ENCODE results near the gene NT5C2. TPM values are rescaled to one million over a fixed set of nuclear protein-coding genes. Genes with fewer than 3 reads are reported as not detected.

The NT5C2 gene
- total RNA-seq, 4 donors from 2014 or later: 39.6 to 86.5 (median 50.7) TPM

DNA sequence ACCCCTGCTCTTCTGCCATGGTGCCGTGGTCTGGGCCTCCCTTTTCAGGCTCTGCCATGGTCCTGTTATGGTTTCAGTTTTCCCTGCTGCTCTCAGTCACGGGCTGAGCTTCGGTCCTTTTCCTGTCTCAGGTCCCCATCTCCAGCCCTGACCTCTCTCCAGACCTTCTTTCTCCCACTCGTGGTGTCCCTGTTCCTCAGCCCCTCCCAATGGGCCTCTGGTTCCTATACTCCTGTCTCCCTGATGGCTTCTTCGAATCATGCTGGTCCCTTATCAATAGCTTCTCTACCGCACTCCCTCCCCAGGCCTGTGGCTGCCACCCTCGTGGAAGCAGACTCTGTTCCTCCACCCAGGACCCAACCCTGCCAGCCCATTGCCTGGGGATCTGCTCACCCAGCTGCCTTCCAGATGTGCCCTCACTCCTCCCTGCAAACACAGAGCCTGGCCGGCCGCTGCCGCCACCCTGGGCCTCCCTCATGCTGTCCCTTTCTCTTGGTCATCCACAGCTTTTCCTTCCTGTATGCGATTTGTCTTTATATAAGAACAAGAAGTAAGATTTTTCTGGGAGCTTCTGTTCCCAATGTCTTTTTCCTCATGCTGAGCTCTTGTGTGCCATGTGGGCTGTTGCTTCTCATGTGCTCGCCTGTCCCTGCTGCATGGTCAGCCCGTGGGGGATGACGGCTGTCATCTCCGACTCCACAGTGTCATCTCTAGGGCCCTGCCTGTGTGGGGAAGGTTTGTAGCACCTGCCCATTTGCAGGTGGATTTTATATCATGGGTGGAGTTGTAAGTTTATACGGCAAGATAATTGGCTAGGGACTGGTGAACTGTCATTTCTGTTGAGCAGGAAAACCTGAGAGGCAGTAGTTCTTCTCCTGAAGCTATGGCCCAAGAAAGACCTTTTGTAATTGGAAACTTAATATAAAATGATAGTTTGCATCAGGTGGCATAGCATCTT is 126.7 kb downstream of the NT5C2 start:
- Histone ChIP-seq H3K36me3 (no peaks in the 10 kb centered on the region), H3K27me3 (no peaks in the 10 kb centered on the region), H3K4me1 (peaks cover 0 to 8% (median 1%) of the 10 kb centered on the region in 4 donors), H3K4me3 (no peak overlapping the region), H3K27ac (no peak overlapping the region), H3K9me3 (no peaks in the 10 kb centered on the region)
- TF ChIP-seq, protein P1, sequence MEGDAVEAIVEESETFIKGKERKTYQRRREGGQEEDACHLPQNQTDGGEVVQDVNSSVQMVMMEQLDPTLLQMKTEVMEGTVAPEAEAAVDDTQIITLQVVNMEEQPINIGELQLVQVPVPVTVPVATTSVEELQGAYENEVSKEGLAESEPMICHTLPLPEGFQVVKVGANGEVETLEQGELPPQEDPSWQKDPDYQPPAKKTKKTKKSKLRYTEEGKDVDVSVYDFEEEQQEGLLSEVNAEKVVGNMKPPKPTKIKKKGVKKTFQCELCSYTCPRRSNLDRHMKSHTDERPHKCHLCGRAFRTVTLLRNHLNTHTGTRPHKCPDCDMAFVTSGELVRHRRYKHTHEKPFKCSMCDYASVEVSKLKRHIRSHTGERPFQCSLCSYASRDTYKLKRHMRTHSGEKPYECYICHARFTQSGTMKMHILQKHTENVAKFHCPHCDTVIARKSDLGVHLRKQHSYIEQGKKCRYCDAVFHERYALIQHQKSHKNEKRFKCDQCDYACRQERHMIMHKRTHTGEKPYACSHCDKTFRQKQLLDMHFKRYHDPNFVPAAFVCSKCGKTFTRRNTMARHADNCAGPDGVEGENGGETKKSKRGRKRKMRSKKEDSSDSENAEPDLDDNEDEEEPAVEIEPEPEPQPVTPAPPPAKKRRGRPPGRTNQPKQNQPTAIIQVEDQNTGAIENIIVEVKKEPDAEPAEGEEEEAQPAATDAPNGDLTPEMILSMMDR (IDR thresholded peaks at IDR 0.05): no peak
- no peak for TF ChIP-seq POLR2A (IDR thresholded peaks at IDR 0.05)
- DNase-seq: no peak

DNA sequence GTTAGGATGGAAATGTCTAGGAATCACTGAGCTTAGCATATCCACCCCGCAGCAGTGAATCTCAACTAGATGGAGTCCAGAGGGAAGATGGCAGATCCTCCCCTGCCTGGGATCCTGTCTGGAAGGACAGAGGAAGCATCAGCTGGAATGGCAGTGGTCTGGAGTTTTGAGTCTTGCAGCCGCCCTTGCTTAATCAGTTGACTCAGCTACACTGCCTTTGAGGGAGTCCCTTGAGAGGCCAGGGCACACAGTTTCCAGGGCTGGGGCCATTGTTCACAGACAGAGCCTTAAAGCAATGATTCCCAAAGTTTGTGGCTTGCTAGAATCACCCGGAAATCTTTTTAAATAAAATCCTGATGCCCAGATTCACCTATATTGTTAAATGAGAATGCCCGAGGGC is 128.1 kb downstream of the NT5C2 start:
- no peak for DNase-seq
- Histone ChIP-seq H3K4me1 (peaks cover 0 to 7% (median 0%) of the 10 kb centered on the region in 4 donors), H3K36me3 (no peaks in the 10 kb centered on the region), H3K27me3 (no peaks in the 10 kb centered on the region), H3K9me3 (no peaks in the 10 kb centered on the region), H3K4me3 (no peak overlapping the region), H3K27ac (no peak overlapping the region)
- no peak for TF ChIP-seq POLR2A (IDR thresholded peaks at IDR 0.05)
- TF ChIP-seq, protein P1 (IDR thresholded peaks at IDR 0.05): no peak

DNA sequence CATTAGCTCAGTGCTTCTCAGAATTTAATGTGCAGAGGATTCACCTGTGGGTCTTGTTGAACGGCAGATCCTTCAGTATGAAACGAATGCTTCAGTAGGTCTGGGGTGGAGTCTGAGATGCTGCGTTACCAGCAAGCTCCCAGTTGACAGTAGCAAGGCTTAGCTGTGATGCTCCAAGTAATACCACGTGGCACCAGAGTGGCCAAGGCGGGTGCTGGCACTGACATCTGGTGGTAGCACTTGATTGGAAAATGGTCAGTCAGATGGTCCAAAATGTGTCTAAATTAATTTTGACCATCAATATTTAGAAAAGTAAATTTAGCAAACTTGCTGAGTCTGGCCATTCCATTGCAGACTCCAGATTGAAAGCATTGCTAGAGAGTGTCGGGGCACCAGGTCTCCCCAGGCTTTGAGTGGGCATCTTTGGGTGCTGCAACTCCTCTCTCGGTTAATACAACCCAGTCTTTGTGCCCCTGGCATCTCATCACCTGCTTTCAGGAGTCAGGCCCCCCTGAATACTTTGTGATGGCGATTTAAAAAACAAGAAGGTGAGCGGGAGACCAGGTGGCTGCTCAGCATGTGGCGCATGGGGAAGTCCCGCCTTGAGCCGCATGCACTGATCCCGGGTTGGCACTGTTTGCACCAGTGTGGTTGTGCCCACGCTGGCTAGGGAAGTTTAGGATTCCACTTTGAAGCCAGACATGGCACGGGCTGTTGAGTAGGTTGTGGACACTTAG is 130.1 kb downstream of the NT5C2 start:
- no peak for DNase-seq
- H3K4me3 ChIP-seq: no peak overlapping the region
- TF ChIP-seq POLR2A (IDR thresholded peaks at IDR 0.05): no peak
- TF ChIP-seq, protein P1 (IDR thresholded peaks at IDR 0.05): peak in 3 of 6 experiments; percentile 16 to 23 (median 17)

GRCh38 chr10:103060575-103060974 is 132.5 kb downstream of the NT5C2 start:
- no peaks in the 10 kb centered on the region for H3K36me3 ChIP-seq
- TF ChIP-seq POLR2A (IDR thresholded peaks at IDR 0.05): no peak
- TF ChIP-seq, protein P1 (IDR thresholded peaks at IDR 0.05): no peak
- H3K27me3 ChIP-seq: no peaks in the 10 kb centered on the region
- no peak overlapping the region for H3K27ac ChIP-seq
- H3K4me3 ChIP-seq: no peak overlapping the region
- no peaks in the 10 kb centered on the region for H3K9me3 ChIP-seq
- DNase-seq: no peak
- H3K4me1 ChIP-seq: no peaks in the 10 kb centered on the region

More for the DNA sequence above, 130.1 kb downstream of the NT5C2 start:
- Histone ChIP-seq H3K27ac (no peak overlapping the region), H3K36me3 (no peaks in the 10 kb centered on the region), H3K27me3 (no peaks in the 10 kb centered on the region), H3K9me3 (no peaks in the 10 kb centered on the region), H3K4me1 (no peaks in the 10 kb centered on the region)

DNA sequence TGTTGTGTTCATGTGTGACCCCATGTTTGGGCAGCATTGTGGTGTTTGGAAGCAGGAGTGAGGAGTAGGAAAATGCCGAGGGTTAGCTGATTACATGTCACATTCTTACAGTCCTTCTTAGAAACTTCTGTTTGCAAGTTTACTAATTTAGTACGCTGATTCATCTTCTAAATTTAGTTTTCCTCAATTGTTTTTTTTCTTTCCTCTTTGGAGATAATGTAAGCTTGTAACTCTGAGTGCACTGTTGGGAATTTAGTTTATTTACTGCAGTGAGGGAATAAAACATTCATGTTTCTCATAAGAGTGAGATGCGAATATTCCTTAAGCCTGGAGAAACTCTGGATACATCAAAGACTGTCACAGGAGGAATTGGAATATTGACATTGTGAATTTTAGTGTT is 135.0 kb downstream of the NT5C2 start:
- no peak for TF ChIP-seq POLR2A (IDR thresholded peaks at IDR 0.05)
- H3K9me3 ChIP-seq: no peaks in the 10 kb centered on the region
- H3K27me3 ChIP-seq: no peaks in the 10 kb centered on the region
- H3K27ac ChIP-seq: peak overlapping the region in 2 of 4 donors; percentile 25 to 36
- no peak overlapping the region for H3K4me3 ChIP-seq
- no peak for DNase-seq
- no peaks in the 10 kb centered on the region for H3K4me1 ChIP-seq
- H3K36me3 ChIP-seq: no peaks in the 10 kb centered on the region

GRCh38 chr10:103055105-103055504 is 138.0 kb downstream of the NT5C2 start:
- no peaks in the 10 kb centered on the region for H3K27me3 ChIP-seq
- no peaks in the 10 kb centered on the region for H3K9me3 ChIP-seq
- no peak for DNase-seq
- no peaks in the 10 kb centered on the region for H3K36me3 ChIP-seq
- no peaks in the 10 kb centered on the region for H3K4me1 ChIP-seq
- no peak overlapping the region for H3K27ac ChIP-seq
- TF ChIP-seq, protein P1 (IDR thresholded peaks at IDR 0.05): no peak
- TF ChIP-seq POLR2A (IDR thresholded peaks at IDR 0.05): no peak
- H3K4me3 ChIP-seq: no peak overlapping the region
